GM21381 (cell line): ENCODE data around the gene MYLK3.

ENCODE experiments used
- ATAC-seq: cut with Tn5 transposase; IDR thresholded peaks from one replicate; pipeline ENCODE4 v1.9.1; 2021; ENCODE audit warnings: mild to moderate bottlenecking, moderate library complexity; ENCODE audit not compliant: unreplicated experiment

Gene MYLK3

GRCh38 chr16:46728806-46729205, 19.3 kb downstream of the MYLK3 start:
- ATAC-seq: no peak

GRCh38 chr16:46727630-46728029, 20.5 kb downstream of the MYLK3 start:
- no peak for ATAC-seq

- ATAC-seq: no peak
These were observed 21.0 kb downstream of the MYLK3 start for GRCh38 chr16:46727184-46727583.

- no peak for ATAC-seq
These were observed 26.3 kb downstream of the MYLK3 start for GRCh38 chr16:46721885-46722284.

GRCh38 chr16:46720619-46721018, 27.5 kb downstream of the MYLK3 start:
- ATAC-seq: no peak

- no peak for ATAC-seq
These were observed 28.6 kb downstream of the MYLK3 start for GRCh38 chr16:46719528-46719927.

- no peak for ATAC-seq
These were observed 29.9 kb downstream of the MYLK3 start for GRCh38 chr16:46718214-46718613.

- ATAC-seq: no peak
These were observed 30.5 kb downstream of the MYLK3 start for GRCh38 chr16:46717692-46718091.

- ATAC-seq: no peak
These were observed 32.3 kb downstream of the MYLK3 start for GRCh38 chr16:46715769-46716305.

- ATAC-seq: no peak
These were observed 33.1 kb downstream of the MYLK3 start for GRCh38 chr16:46714797-46715591.

- ATAC-seq: no peak
These were observed 34.5 kb downstream of the MYLK3 start for GRCh38 chr16:46713634-46714033.

- no peak for ATAC-seq
These were observed 35.2 kb downstream of the MYLK3 start for GRCh38 chr16:46712911-46713310.

GRCh38 chr16:46711106-46712058, 36.8 kb downstream of the MYLK3 start:
- no peak for ATAC-seq

- ATAC-seq: no peak
These were observed 38.6 kb downstream of the MYLK3 start for GRCh38 chr16:46709469-46710005.

- ATAC-seq: no peak
These were observed 41.5 kb downstream of the MYLK3 start for GRCh38 chr16:46706642-46707041.

- ATAC-seq: no peak
These were observed 46.1 kb downstream of the MYLK3 start for GRCh38 chr16:46702030-46702429.

- ATAC-seq: no peak
These were observed 46.5 kb downstream of the MYLK3 start for GRCh38 chr16:46701615-46702014.

- no peak for ATAC-seq
These were observed 48.1 kb downstream of the MYLK3 start for GRCh38 chr16:46700048-46700447.

- no peak for ATAC-seq
These were observed 51.2 kb downstream of the MYLK3 start for GRCh38 chr16:46696957-46697356.

- no peak for ATAC-seq
These were observed 52.2 kb downstream of the MYLK3 start for GRCh38 chr16:46695937-46696336.

- no peak for ATAC-seq
These were observed 54.5 kb downstream of the MYLK3 start for GRCh38 chr16:46693598-46693997.
